GM18868 (cell line): Measurements from ENCODE around the gene L1TD1.
"Not testable (repeated sequence)": the region's sequence is repeated elsewhere in the genome, so short reads cannot be mapped to it uniquely, and the experiment has no call there.

ENCODE experiments used
- ATAC-seq: cut with Tn5 transposase; IDR thresholded peaks from one replicate; pipeline ENCODE4 v1.9.1; 2021; ENCODE audit warnings: mild to moderate bottlenecking, moderate library complexity; ENCODE audit not compliant: unreplicated experiment

L1TD1 gene

GRCh38 chr1:62198069-62198780 lies 3.6 kb downstream of the L1TD1 start:
- ATAC-seq: no peak

- no peak for ATAC-seq
Observed at GRCh38 chr1:62198781-62199125, 4.1 kb downstream of the L1TD1 start.

- ATAC-seq: no peak
Observed at GRCh38 chr1:62207187-62207586, 12.5 kb downstream of the L1TD1 start.

- ATAC-seq: no peak
Observed at GRCh38 chr1:62208087-62208486, 13.4 kb downstream of the L1TD1 start.

- no peak for ATAC-seq
Observed at GRCh38 chr1:62208970-62209369, 14.3 kb downstream of the L1TD1 start.

GRCh38 chr1:62209931-62210595 lies 15.4 kb downstream of the L1TD1 start:
- no peak for ATAC-seq

GRCh38 chr1:62210960-62211359 lies 16.3 kb downstream of the L1TD1 start:
- no peak for ATAC-seq

GRCh38 chr1:62212411-62212810 lies 17.8 kb downstream of the L1TD1 start:
- no peak for ATAC-seq

- no peak for ATAC-seq
Observed at GRCh38 chr1:62213075-62213914, 18.6 kb downstream of the L1TD1 start.

- no peak for ATAC-seq
Observed at GRCh38 chr1:62218604-62219003, 24.0 kb downstream of the L1TD1 start.

- ATAC-seq: not testable (repeated sequence)
Observed at GRCh38 chr1:62220456-62220855, 25.8 kb downstream of the L1TD1 start.

- no peak for ATAC-seq
Observed at GRCh38 chr1:62221171-62221570, 26.5 kb downstream of the L1TD1 start.

- ATAC-seq: no peak
Observed at GRCh38 chr1:62222321-62222720, 27.7 kb downstream of the L1TD1 start.

- no peak for ATAC-seq
Observed at GRCh38 chr1:62224182-62224581, 29.5 kb downstream of the L1TD1 start.

GRCh38 chr1:62227496-62227895 lies 32.8 kb downstream of the L1TD1 start:
- no peak for ATAC-seq

GRCh38 chr1:62228136-62228882 lies 33.7 kb downstream of the L1TD1 start:
- ATAC-seq: no peak

GRCh38 chr1:62228883-62229187 lies 34.2 kb downstream of the L1TD1 start:
- no peak for ATAC-seq

GRCh38 chr1:62229468-62229867 lies 34.8 kb downstream of the L1TD1 start:
- no peak for ATAC-seq

- ATAC-seq: no peak
Observed at GRCh38 chr1:62229932-62230331, 35.3 kb downstream of the L1TD1 start.

GRCh38 chr1:62230718-62231117 lies 36.1 kb downstream of the L1TD1 start:
- no peak for ATAC-seq

GRCh38 chr1:62232871-62233278 lies 38.2 kb downstream of the L1TD1 start:
- no peak for ATAC-seq
